ENCODE results near the gene GPC6.

The GPC6 gene

GRCh38 chr13:93505104-93505952, 278.7 kb downstream of the GPC6 start:
- no peak for DNase-seq (ENCODE audit: low spot score)

GRCh38 chr13:93511011-93511410, 284.4 kb downstream of the GPC6 start:
- DNase-seq (ENCODE audit: low spot score): no peak

- no peak for DNase-seq (ENCODE audit: low spot score)
These were observed 288.7 kb downstream of the GPC6 start for GRCh38 chr13:93515267-93515666.

GRCh38 chr13:93517658-93518057, 291.1 kb downstream of the GPC6 start:
- no peak for DNase-seq (ENCODE audit: low spot score)

GRCh38 chr13:93521307-93521706, 294.7 kb downstream of the GPC6 start:
- DNase-seq (ENCODE audit: low spot score): no peak

- DNase-seq (ENCODE audit: low spot score): peak; percentile 65
These were observed 295.9 kb downstream of the GPC6 start for GRCh38 chr13:93522501-93522900.

GRCh38 chr13:93525087-93525486, 298.5 kb downstream of the GPC6 start:
- DNase-seq (ENCODE audit: low spot score): no peak

GRCh38 chr13:93527748-93528297, 301.2 kb downstream of the GPC6 start:
- DNase-seq (ENCODE audit: low spot score): no peak

- DNase-seq (ENCODE audit: low spot score): no peak
These were observed 303.4 kb downstream of the GPC6 start for GRCh38 chr13:93529961-93530360.

GRCh38 chr13:93534181-93534700, 307.6 kb downstream of the GPC6 start:
- peak; percentile 47 for DNase-seq (ENCODE audit: low spot score)

- DNase-seq (ENCODE audit: low spot score): peak; percentile 65
These were observed 308.6 kb downstream of the GPC6 start for GRCh38 chr13:93535251-93535650.

GRCh38 chr13:93539914-93540313, 313.3 kb downstream of the GPC6 start:
- DNase-seq (ENCODE audit: low spot score): no peak

GRCh38 chr13:93547886-93548285, 321.3 kb downstream of the GPC6 start:
- no peak for DNase-seq (ENCODE audit: low spot score)

- no peak for DNase-seq (ENCODE audit: low spot score)
These were observed 322.9 kb downstream of the GPC6 start for GRCh38 chr13:93549326-93550005.

- no peak for DNase-seq (ENCODE audit: low spot score)
These were observed 323.6 kb downstream of the GPC6 start for GRCh38 chr13:93550236-93550635.

GRCh38 chr13:93552596-93552995, 326.0 kb downstream of the GPC6 start:
- DNase-seq (ENCODE audit: low spot score): no peak

- DNase-seq (ENCODE audit: low spot score): no peak
These were observed 327.9 kb downstream of the GPC6 start for GRCh38 chr13:93554514-93554913.

GRCh38 chr13:93558637-93559036, 332.0 kb downstream of the GPC6 start:
- no peak for DNase-seq (ENCODE audit: low spot score)

GRCh38 chr13:93559718-93560117, 333.1 kb downstream of the GPC6 start:
- no peak for DNase-seq (ENCODE audit: low spot score)

- DNase-seq (ENCODE audit: low spot score): no peak
These were observed 335.1 kb downstream of the GPC6 start for GRCh38 chr13:93561576-93562225.

GRCh38 chr13:93562676-93563075, 336.1 kb downstream of the GPC6 start:
- no peak for DNase-seq (ENCODE audit: low spot score)

GRCh38 chr13:93577105-93577504, 350.5 kb downstream of the GPC6 start:
- DNase-seq (ENCODE audit: low spot score): no peak

Measured in AG20443 (cell line).